H9 (cell line): ENCODE data around the gene LHPP. TPM values are rescaled to one million over a fixed set of nuclear protein-coding genes. Genes with fewer than 3 reads are reported as not detected.

ENCODE experiments used
- DNase-seq: peaks from one replicate; pipeline ENCODE4 v3.0.0-alpha.2; 2017
- H2AFZ ChIP-seq: one replicate; pipeline ENCODE4 v1.6.1; 2013; ENCODE audit warnings: mild to moderate bottlenecking, low read length, control low read depth, moderate library complexity
- H2AK5ac ChIP-seq: 2 replicates; pipeline ENCODE4 v1.6.1; 2013; ENCODE audit warnings: low read length, control low read depth, mixed read lengths; ENCODE audit not compliant: insufficient read length
- H2BK120ac ChIP-seq: one replicate; pipeline ENCODE4 v1.6.1; 2013; ENCODE audit warnings: low read depth, mild to moderate bottlenecking, low read length, control low read depth, inconsistent platforms; ENCODE audit not compliant: poor library complexity, severe bottlenecking
- H2BK12ac ChIP-seq: 2 replicates; pipeline ENCODE4 v1.6.1; 2013; ENCODE audit warnings: low read length, control low read depth, mixed read lengths, low read depth; ENCODE audit not compliant: insufficient read length
- H2BK15ac ChIP-seq: 2 replicates; pipeline ENCODE4 v1.6.1; 2013; ENCODE audit warnings: low read depth, low read length, control low read depth
- H2BK20ac ChIP-seq: one replicate; pipeline ENCODE4 v1.6.1; 2013; ENCODE audit warnings: low read depth, mild to moderate bottlenecking, low read length, control low read depth, inconsistent platforms; ENCODE audit not compliant: poor library complexity, severe bottlenecking
- H2BK5ac ChIP-seq: 2 replicates; pipeline ENCODE4 v1.6.1; 2013; ENCODE audit warnings: low read length, control low read depth, mixed read lengths; ENCODE audit not compliant: insufficient read length
- H3K14ac ChIP-seq: 2 replicates; pipeline ENCODE4 v1.6.1; 2013; ENCODE audit warnings: low read length, control low read depth; ENCODE audit not compliant: insufficient read depth
- H3K18ac ChIP-seq: 2 replicates; pipeline ENCODE4 v1.6.1; 2013; ENCODE audit warnings: low read depth, mild to moderate bottlenecking, mixed read lengths, low read length, control low read depth; ENCODE audit not compliant: insufficient read length
- H3K23ac ChIP-seq: 2 replicates; pipeline ENCODE4 v1.6.1; 2013; ENCODE audit warnings: low read length, control low read depth, mixed read lengths, low read depth; ENCODE audit not compliant: insufficient read length
- H3K23me2 ChIP-seq: 2 replicates; pipeline ENCODE4 v1.6.1; 2013; ENCODE audit warnings: low read depth, mild to moderate bottlenecking, mixed read lengths, low read length, control low read depth; ENCODE audit not compliant: insufficient read length, poor library complexity, severe bottlenecking
- H3K27ac ChIP-seq: 2 replicates; pipeline ENCODE4 v1.5.1; 2013; ENCODE audit warnings: low read length, control low read depth, mixed read lengths, low read depth; ENCODE audit not compliant: insufficient read length
- H3K27me3 ChIP-seq: 2 replicates; pipeline ENCODE4 v1.6.1; 2013; ENCODE audit warnings: low read length, control low read depth, inconsistent platforms; ENCODE audit not compliant: insufficient read depth
- H3K4ac ChIP-seq: 2 replicates; pipeline ENCODE4 v1.6.1; 2013; ENCODE audit warnings: low read depth, mild to moderate bottlenecking, control low read depth, inconsistent platforms, low read length, moderate library complexity
- H3K4me1 ChIP-seq: 2 replicates; pipeline ENCODE4 v1.6.1; 2013; ENCODE audit warnings: low read length, control low read depth, inconsistent platforms; ENCODE audit not compliant: insufficient read depth
- H3K4me2 ChIP-seq: 2 replicates; pipeline ENCODE4 v1.6.1; 2013; ENCODE audit warnings: low read length, control low read depth, mixed read lengths; ENCODE audit not compliant: insufficient read length, insufficient read depth
- H3K56ac ChIP-seq: 2 replicates; pipeline ENCODE4 v1.6.1; 2013; ENCODE audit warnings: low read depth, mild to moderate bottlenecking, mixed read lengths, low read length, control low read depth; ENCODE audit not compliant: insufficient read length
- H3K79me1 ChIP-seq: 2 replicates; pipeline ENCODE4 v1.6.1; 2013; ENCODE audit warnings: low read depth, mild to moderate bottlenecking, moderate library complexity, low read length, control low read depth, inconsistent platforms; ENCODE audit not compliant: insufficient read depth, poor library complexity, severe bottlenecking
- H3K79me2 ChIP-seq: 2 replicates; pipeline ENCODE4 v1.6.1; 2013; ENCODE audit warnings: low read length, control low read depth, inconsistent platforms; ENCODE audit not compliant: insufficient read depth
- H3K9ac ChIP-seq: 2 replicates; pipeline ENCODE4 v1.6.1; 2013; ENCODE audit warnings: low read length, control low read depth, mixed read lengths; ENCODE audit not compliant: insufficient read length; ENCODE audit errors: extremely low read depth
- H3K9me3 ChIP-seq: one replicate; pipeline ENCODE4 v1.6.1; 2013; ENCODE audit warnings: low read depth, low read length, inconsistent platforms; ENCODE audit not compliant: control insufficient read depth
- H3T11ph ChIP-seq: one replicate; pipeline ENCODE4 v1.6.1; 2013; ENCODE audit warnings: mild to moderate bottlenecking, low read length, control low read depth, inconsistent platforms
- H4K20me1 ChIP-seq: one replicate; pipeline ENCODE4 v1.6.1; 2013; ENCODE audit not compliant: control insufficient read depth, insufficient read length, insufficient read depth
- H4K5ac ChIP-seq: 2 replicates; pipeline ENCODE4 v1.6.1; 2013; ENCODE audit warnings: low read depth, mild to moderate bottlenecking, mixed read lengths, low read length, control low read depth; ENCODE audit not compliant: insufficient read length
- H4K8ac ChIP-seq: replicated peaks from 2 replicates; pipeline ENCODE4 v1.6.1; 2013; ENCODE audit warnings: low read length, control low read depth, mixed read lengths, low read depth; ENCODE audit not compliant: insufficient read length
- H4K91ac ChIP-seq: 2 replicates; pipeline ENCODE4 v1.6.1; 2013; ENCODE audit warnings: low read depth, mild to moderate bottlenecking, moderate library complexity, mixed read lengths, low read length, control low read depth; ENCODE audit not compliant: insufficient read length
- H3K27ac Mint-ChIP-seq, 3 experiments: 2 replicates in 2 of 3; 3 replicates in 1 of 3; pipeline ENCODE4 v1.8.0; 2020 to 2021; ENCODE audit warnings: mixed read lengths in 3 of 3, mild to moderate bottlenecking in 1 of 3, moderate library complexity in 1 of 3
- H3K27me3 Mint-ChIP-seq: 2 replicates; pipeline ENCODE4 v1.8.0; 2021; ENCODE audit warnings: low read depth, mild to moderate bottlenecking, moderate library complexity, mixed read lengths
- H3K36me3 Mint-ChIP-seq, 3 experiments: 2 replicates in 2 of 3; 3 replicates in 1 of 3; pipeline ENCODE4 v1.8.0; 2020 to 2021; ENCODE audit warnings: low read depth in 3 of 3, mixed read lengths in 3 of 3; ENCODE audit not compliant: insufficient read depth in 1 of 3
- H3K4me1 Mint-ChIP-seq, 2 experiments: 2 replicates each; pipeline ENCODE4 v1.8.0; 2020; ENCODE audit warnings: mixed read lengths in 2 of 2
- H3K4me3 Mint-ChIP-seq, 2 experiments: 2 replicates in 1 of 2; 3 replicates in 1 of 2; pipeline ENCODE4 v1.8.0; 2020 to 2021; ENCODE audit warnings: mild to moderate bottlenecking in 2 of 2, mixed read lengths in 2 of 2, moderate library complexity in 1 of 2
- H3K9me3 Mint-ChIP-seq, 2 experiments: 2 replicates in 1 of 2; 3 replicates in 1 of 2; pipeline ENCODE4 v1.8.0; 2020; ENCODE audit warnings: mild to moderate bottlenecking in 2 of 2, mixed read lengths in 2 of 2, moderate library complexity in 1 of 2
- CTCF ChIP-seq: fragments of 200-600 bp; sonication (generic); conservative IDR thresholded peaks from 3 replicates; pipeline ENCODE4 v1.8.0; 2021; ENCODE audit warnings: antibody characterized with exemption, mild to moderate bottlenecking
- WGBS: extraction: QIAGEN DNeasy Blood & Tissue Kit; methylation state at CpG from one replicate; pipeline ENCODE4 v1.1.7; 2013; ENCODE audit warnings: missing lambda C conversion rate, low lambda C conversion rate, mixed read lengths; ENCODE audit not compliant: insufficient read length; ENCODE audit errors: extremely low coverage; 5-methylcytosine and 5-hydroxymethylcytosine counted together
- total RNA-seq: library from RNA; stranded (reverse); gene quantifications from 2 replicates; pipeline ENCODE4 v1.2.1, GENCODE V29; 2021

LHPP gene
- total RNA-seq, 1 experiment from 2014 or later = 29.6 TPM

GRCh38 chr10:124550293-124551034 is 88.8 kb downstream of the LHPP start:
- H4K8ac ChIP-seq = no peak overlapping the region
- no peak overlapping the region; a peak in 2 of 7 replicates for H3K27ac Mint-ChIP-seq

More at GRCh38 chr10:124550293-124551034, 88.8 kb downstream of the LHPP start:
- Histone ChIP-seq H4K91ac (no peak overlapping the region), H3K79me2 (no peaks in the 10 kb centered on the region), H2AFZ (no peak overlapping the region), H2AK5ac (no peak overlapping the region), H3K4me1 (no peaks in the 10 kb centered on the region), H3K23ac (no peak overlapping the region), H3K56ac (no peak overlapping the region), H3K9ac (no peak overlapping the region), H3K23me2 (no peaks in the 10 kb centered on the region), H3K9me3 (no peaks in the 10 kb centered on the region), H2BK20ac (no peak overlapping the region), H3K79me1 (no peaks in the 10 kb centered on the region), H2BK15ac (no peak overlapping the region), H3K18ac (no peak overlapping the region), H3T11ph (no peak overlapping the region), H3K27me3 (no peaks in the 10 kb centered on the region), H2BK120ac (no peak overlapping the region), H4K20me1 (no peaks in the 10 kb centered on the region), H2BK5ac (no peak overlapping the region), H3K27ac (no peak overlapping the region), H3K14ac (no peak overlapping the region; the same call in 1 of the 2 replicates), H3K4me2 (no peak overlapping the region), H3K4ac (no peak overlapping the region), H2BK12ac (no peak overlapping the region), H4K5ac (no peak overlapping the region)
- no peak for DNase-seq
- no peak for TF ChIP-seq CTCF
- Mint-ChIP-seq H3K4me1 (peaks cover 5 to 20% of the 10 kb centered on the region in 2 experiments), H3K27me3 (no peaks in the 10 kb centered on the region), H3K4me3 (no peak overlapping the region), H3K9me3 (no peaks in the 10 kb centered on the region), H3K36me3 (no peaks in the 10 kb centered on the region; a peak in 2 of 7 replicates)
- WGBS = no CpG with 5 or more reads among the region's 26 CpGs
